NCI-H510A treated with DMSO at 0.1 percent for 48 hours (cell line): Measurements from ENCODE around the gene C22orf15.
A peak's percentile ranks its signal among the peaks of the same experiment; 100 is the strongest.

Experiments used
- DNase-seq: peaks from one replicate; lab custom pipeline; 2025; lab: John Stamatoyannopoulos, UW

C22orf15 gene

GRCh38 chr22:23789121-23789520, 26.3 kb downstream of the C22orf15 start:
- peak; percentile 33 for DNase-seq

- no peak for DNase-seq
Measured at GRCh38 chr22:23789638-23790037, 26.8 kb downstream of the C22orf15 start.

DNA sequence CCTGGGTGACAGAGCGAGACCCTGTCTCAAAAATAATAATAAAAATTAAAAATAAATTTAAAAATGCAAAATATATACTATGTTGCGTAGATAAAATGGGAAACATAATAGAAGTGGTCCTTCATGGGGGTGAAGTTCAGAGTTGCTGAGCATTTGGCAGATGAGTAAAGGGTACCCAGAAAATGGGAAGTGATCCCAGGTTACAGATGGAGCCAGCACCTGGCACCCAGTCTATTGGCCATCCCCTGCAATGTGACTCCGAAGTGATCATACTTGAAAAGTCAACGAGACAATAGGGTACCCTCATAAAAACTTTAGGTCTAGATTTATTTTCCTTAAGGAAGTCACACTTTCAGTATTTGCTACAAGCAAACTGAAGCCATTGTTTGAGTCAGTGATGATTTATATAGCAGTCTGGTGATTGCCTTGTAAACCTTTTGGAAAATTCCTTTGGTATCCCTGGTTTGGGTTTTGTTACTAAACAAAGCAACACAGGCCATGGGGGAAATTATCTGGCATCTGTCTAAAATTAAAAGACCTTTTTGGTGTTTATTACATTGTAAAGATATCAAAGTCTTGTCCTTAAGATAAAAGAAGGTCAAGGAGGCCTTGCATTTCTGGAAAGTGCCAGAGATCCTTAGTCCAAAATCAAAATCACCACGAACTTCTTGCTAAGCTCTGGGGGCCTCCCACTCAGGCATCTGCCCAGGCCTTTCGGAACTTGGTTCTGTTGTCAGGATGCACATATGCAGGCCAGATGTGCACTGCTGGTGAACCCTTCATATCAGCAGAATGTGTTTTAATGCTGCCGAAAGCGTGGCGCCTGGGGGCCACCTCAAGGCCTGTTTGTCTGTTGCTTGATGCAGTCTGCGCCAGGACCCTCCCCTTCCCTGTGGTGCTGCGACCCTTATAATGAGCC, 28.3 kb downstream of the C22orf15 start:
- no peak for DNase-seq

DNA sequence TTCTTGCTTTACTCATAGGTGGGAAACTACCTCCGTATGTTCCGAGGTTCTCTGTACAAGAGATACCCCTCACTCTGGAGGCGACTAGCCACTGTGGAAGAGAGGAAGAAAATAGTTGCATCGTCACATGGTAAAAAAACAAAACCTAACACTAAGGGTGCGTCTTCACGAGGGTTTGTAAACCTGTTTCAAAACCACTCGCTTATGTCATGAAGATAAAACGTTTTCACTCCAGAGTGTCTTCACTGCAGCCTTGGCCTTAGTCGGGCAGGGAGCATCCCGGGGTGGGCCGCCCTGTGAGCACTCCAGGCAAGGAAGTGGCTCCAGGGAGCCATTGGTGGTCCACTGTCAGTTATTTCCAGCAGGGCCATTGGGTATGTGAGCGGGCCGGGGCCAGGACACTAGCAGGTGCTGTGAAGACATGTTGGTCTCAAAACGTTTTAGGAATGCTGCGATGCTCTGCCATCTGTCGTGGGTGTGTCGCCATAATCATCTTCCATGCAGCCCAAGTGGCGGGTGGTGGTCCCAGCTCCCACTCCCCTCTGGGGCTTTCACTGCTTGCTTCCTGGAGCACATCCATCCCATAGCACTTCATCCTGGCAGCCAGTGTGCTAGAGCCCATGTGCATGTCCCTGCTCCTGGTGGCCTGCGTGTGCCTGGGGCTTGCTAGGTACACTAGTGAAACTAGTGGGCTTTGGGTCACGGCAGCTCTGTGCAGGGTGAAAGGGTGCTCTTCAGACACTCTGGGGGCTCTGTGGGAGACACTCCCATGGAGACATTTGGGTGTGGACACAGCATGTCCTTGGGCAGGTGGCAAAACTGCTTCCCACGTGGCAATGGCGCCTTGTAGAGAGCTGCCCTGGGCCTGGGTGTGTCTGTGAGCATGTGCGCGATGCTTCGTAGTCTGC, 29.2 kb downstream of the C22orf15 start:
- no peak for DNase-seq

GRCh38 chr22:23793326-23793725, 30.5 kb downstream of the C22orf15 start:
- no peak for DNase-seq

GRCh38 chr22:23796461-23796860, 33.7 kb downstream of the C22orf15 start:
- DNase-seq, result no peak

- DNase-seq, result no peak
Measured at GRCh38 chr22:23800297-23801237, 37.8 kb downstream of the C22orf15 start.

DNA sequence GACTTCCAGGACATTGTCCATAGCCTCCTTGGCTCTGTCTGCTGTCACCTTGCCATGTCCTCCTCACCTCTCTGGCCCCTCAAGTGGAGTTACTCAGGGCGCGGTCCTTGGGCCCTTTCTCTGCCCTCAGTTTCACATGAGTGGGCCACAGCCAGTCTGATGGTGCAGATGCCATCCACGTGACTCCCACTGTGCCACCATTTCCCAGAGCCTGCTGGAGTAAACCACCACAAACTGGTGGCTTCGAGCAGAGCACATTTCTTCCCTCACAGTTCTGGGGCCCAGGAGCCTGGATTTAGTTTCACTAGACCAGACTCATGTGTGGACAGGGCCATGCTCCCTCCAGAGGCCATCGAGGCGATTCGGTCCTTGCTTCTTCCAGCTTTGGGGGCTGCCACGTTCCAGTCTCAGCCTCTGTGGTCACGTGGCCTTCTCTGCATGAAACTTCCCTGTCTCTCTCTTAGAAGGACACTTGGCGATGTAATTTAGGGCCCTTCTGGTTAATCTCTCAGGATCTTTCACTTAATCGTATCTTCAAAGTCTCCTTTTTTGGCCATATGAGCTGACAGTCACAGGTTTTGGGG, 38.5 kb downstream of the C22orf15 start:
- DNase-seq, result no peak

GRCh38 chr22:23801886-23802377, 39.1 kb downstream of the C22orf15 start:
- no peak for DNase-seq

- DNase-seq, result no peak
Measured at GRCh38 chr22:23803001-23803819, 40.4 kb downstream of the C22orf15 start.

DNA sequence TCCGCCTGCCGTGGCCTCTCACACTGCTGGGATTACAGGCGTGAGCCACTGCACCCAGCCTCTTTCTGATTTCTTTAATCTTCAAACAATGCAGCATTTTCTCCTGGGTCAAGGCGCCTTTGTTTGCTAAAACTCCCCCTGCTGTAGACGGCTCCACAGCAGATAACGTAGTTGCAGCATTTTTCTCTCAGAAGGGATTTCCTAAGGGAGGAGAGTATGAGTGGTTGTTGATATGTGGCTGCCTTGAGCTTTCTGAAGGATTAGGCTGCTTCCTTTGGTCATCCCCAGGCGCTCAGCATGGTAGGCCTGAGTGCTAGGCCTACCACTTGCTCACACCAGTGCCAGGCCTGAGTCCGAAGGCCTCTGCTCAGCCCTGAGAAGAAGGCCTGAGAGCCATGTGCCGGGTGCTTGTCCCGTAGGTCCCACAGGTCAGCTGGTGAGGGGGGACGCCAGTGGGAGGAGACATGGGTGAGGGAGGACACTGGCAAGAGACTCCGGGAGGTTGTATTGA, 42.0 kb downstream of the C22orf15 start:
- DNase-seq, result no peak

DNA sequence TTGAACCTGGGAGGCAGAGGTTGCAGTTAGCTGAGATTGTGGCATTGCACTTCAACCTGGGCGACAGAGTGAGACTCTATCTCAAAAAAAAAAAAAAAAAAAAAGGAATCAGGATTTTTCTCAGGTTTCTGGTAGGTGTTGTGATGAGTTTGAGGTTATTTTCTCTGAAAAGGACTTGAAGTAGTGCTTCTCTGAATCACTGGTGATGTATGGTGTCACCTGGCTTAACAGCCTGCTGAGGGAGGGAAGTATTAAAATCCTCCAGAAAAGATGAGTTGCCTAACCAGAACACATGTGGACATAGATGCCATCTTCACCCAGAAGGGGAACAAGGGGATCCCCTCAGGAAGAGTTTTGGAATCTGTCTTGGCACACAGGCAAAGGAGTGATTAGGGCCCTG, 44.0 kb downstream of the C22orf15 start:
- no peak for DNase-seq

DNA sequence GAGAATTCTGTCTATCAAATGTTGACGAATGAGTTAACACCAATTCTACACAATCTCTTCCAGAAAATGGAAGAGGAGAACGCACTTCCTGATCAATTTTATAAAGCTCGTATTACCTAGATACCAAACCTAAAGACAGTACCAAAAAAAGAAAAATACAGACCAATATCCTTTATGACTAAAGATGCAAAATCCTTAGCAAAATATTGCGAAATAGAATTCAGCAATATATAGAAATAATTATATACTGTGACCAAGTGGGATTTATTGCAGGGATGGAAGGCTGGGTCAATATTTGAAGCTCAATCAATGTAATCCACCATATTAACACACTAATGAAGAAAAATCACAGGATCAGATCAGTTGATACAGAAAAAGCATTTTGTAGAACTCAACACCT, 49.6 kb downstream of the C22orf15 start:
- no peak for DNase-seq
